RCC 7860 (cell line): ENCODE data around the gene MASP2.
"Not testable (repeated sequence)": the region's sequence is repeated elsewhere in the genome, so short reads cannot be mapped to it uniquely, and the experiment has no call there.

Experiments
- DNase-seq: peaks from one replicate; pipeline ENCODE4 v3.0.0-alpha.2; 2015; ENCODE audit warnings: low spot score
- FAIRE-seq: peaks from 2 replicates; lab custom pipeline; 2012; peaks lifted over from hg19 to GRCh38; lab: Jason Lieb, UNC

MASP2 gene

DNA sequence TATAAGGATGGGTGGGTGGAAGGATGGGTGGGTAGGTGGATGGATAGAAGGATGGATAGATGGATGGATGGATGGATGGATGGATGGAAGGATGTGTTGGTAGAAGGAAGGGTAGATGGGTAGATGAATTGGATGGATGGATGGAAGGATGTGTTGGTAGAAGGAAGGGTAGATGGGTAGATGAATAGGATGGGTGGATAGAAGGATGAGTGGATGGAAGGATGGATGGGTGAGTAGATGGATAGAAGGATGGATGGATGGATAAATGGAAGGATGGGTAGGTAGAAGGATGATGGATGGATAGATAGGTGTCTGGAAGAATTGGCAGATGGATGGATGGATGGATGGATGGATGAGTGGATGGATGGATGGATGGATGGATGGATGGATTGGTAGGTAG lies 6.0 kb downstream of the MASP2 start:
- no peak for FAIRE-seq

DNA sequence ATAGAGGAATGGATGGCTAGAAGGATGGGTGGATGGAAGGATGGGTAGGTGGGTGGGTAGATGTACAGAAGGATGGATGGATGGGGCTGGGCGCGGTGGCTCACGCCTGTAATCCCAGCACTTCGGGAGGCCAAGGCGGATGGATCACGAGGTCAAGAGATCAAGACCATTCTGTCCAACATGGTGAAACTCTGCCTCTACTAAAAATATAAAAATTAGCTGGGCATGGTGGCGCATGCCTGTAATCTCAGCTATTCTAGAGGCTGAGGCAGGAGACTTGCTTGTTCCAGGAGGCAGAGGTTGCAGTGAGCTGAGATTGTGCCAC lies 7.0 kb downstream of the MASP2 start:
- not testable (repeated sequence) for DNase-seq, FAIRE-seq

More for the DNA sequence above, 6.0 kb downstream of the MASP2 start:
- DNase-seq: no peak

DNA sequence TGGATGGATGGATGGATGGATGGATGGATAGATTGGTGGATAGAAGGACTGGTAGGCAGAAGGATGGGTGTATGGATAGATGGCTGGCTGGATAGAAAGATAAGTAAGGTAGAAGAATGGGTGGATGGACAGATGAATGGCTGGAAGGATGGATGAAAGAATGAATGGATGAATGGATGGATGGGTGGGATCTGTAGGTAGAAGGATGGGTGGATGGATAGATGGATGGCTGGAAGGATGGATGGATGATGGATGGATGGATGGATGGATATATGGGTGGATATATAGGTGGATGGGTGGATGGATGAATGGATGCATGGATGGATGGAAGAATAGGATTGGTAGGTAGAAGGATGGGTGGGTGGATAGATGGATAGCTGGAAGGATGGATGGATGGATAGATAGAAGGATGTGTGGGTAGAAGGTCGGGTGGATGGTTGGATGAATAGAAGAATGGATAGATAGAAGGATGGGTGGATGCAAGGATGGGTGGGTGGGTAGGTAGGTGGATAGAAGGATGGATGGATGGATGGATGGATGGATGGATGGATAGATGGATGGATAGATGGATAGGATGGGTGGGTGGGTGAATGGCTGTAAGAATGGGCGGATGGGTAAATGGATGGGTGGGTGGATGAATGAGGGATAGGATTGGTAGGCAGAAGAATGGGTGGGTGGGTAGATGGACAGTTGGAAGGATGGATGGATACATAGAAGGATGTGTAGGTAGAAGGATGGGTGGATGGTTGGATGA lies 7.5 kb downstream of the MASP2 start:
- FAIRE-seq (no peak), DNase-seq (no peak)

DNA sequence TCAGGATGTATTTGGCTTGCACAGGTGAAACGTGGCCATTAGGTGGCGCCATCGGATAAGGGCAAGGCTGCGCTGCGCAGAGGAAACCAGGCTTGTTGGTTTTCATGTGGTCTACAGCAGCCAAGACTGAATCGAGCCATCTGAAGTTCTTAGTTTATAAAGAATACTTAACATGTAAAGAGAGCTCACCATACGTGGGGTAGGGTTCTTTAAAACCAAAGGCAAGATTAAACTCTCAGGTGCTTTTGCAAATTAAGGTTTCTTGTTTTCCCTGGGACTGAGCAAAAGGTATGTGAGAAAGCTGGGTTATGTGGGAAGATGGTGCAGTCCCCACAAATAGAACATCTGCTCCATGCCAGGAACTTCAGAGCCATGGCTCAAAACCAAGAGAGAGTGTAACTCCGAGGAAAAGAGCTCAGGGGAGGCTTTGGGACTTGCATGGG lies 9.3 kb downstream of the MASP2 start:
- FAIRE-seq: peak; percentile 81
- peak; percentile 66 for DNase-seq

DNA sequence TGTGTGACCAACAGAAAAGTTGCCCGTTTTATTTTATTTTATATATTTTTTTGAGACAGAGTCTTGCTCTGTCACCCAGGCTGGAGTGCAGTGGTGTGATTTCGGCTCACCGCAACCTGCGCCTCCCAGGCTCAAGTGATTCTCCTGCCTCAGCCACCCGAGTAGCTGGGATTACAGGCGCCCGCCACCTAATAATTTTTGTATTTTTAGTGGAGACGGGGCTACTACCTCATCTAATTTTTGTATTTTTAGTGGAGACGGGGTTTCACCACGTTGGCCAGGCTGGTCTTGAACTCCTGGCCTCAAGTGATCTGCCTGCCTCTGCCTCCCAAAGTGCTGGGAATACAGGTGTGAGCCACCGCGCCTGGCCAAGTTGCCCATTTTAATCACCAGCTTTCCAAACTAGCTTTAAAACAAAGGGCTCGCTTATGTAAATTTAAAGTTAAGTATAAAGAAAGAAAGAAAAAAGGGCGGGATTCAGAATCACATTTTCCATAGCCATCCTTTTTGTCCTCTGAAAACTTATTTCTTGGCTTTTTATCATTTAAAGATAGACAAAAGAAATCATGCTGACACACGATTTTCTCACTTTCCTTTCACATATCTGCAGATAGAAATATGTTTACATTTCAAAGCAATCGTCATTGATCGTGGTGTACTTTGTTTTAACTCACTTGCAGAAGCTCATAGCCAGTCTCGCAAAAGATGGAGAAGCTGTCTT lies 9.9 kb downstream of the MASP2 start:
- DNase-seq, FAIRE-seq: not testable (repeated sequence)

DNA sequence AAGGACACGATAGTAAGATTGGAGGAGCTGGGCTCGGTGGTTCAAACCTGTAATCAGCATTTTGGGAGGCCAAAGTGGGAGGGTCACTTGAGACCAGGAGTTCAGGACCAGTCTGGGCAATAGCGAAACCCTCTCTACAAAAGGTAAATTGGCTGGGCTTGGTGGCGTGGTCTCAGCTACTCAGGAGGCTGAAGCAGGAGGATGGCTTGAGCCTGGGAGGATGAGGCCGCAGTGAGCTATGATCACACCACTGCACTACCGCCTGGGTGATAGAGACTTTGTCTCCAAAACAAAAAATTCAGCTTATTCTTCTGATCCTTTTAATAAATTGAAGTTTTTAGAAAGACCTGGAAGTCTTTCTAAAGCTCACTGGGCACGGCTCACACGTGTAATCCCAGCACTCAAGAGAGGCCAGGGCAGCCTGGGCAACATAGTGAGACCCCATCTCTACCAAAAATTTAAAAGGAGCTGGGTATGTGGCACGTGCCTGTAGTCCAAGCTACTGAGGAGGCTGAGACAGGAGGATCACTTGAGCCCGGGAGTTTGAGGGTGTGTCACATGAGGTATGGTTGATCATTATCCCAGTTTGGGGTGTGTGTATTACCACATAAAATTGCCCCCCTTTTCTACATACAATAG lies 15.3 kb downstream of the MASP2 start:
- DNase-seq (no peak), FAIRE-seq (no peak)

DNA sequence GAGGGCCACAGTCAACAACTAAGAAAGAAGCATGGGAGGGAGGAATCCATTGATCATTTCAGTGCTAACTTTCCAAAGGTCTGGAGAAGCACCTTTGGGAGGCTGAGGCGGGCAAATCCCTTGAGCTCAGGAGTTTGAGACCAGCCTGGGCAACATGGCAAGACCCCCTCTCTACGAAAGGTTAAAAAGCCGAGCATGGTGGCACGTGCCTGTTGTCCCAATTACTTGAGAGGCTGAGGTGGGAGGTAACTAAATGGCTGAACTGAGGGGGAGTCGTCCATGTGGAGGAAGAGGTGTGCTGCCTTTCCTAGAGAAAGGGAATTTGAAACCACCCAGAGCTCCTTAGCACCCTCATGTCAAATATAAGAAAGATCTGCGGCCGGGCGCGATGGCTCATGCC lies 16.2 kb downstream of the MASP2 start:
- DNase-seq (no peak), FAIRE-seq (no peak)

DNA sequence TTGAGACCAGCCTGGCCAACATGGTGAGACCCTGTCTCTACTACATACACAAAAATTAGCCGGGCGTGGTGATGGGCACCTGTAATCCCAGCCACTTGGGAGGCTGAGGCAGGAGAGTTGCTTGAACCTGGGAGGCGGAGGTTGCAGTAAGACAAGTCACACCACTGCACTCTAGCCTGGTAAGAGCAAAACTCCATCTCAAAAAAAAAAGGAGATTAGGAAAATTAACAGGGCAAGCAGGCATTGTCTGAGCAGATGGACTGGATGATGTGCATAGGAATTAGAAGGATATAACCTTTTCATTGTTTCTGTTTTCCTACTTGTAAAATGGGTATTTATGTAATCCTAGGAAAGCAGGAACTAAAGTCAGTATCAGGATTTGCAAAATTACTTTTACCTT lies 19.0 kb downstream of the MASP2 start:
- DNase-seq (no peak), FAIRE-seq (no peak)

DNA sequence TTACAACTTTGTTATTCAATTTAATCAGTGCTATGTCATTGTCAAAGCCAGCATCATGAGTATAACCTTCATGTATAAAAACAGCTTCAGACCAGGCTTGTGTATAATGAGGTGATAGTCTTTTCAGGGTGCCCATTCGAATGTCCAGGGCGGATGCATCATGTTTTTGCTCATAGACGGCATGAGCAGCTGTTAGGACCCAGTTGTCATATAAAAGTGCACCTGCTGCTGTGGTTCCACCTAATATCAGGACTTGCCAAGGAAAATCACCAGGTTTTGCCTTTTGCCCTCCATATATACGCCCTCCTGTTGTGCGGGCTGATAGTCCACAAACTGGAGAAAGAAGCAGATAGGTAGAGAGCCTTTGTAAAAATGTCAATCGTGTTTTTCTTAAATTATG lies 19.7 kb downstream of the MASP2 start:
- no peak for FAIRE-seq
- no peak for DNase-seq

DNA sequence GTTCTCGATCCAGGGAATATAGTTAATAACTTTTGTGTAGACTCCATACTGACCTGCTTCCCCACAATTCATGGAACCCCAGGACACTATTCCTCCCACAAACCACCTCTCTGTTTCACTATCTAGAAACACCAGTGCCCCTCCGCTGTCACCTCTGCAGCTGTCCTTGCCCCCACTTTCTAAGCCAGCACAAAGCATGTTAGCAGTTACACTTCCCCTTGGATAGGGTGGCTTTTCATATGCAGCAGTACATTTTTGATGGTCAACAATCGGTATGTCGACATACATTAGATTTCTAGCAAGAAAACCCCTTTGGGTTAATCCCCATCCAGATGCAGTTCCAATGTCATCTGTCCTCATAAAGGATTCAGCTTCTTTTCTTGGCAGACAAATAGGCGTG lies 20.1 kb downstream of the MASP2 start:
- no peak for DNase-seq
- FAIRE-seq: no peak

DNA sequence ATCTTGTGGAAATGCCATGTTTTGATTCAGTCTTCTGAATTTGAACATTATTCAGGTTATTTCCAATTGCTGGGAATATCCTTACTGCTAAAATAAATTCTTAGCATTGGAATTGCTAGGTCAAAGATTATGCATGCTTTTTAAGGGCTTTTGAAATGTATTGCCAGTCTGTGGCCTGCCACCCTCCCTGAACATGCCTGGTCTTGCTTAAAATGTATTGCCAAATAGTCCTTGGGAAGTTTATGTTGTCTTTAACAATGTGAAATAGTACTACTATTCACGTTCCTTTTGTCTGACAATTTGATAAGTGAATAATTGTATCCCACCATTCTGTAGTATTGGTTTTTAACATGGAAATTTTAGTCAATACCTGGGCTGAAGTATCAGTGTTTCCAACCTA lies 21.0 kb downstream of the MASP2 start:
- DNase-seq (no peak), FAIRE-seq (no peak)

DNA sequence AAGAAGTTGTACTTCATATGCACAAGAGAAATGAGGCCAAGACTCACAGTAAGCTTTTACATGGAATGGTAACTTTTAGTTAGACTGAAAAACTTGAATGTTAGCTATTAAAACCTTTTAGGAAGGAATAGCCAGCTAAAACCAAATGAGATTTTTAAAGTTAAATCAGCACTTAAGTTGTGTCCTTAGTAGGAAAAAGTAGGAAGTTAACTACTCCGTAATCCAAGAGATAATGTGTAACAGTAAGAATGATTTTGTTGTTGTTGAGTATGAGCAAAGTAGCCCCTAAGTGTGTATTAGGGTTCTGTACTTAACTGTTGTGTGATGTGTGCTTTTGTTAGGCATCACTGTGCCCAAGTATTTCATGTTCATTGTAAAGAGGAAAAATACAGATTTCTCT lies 21.4 kb downstream of the MASP2 start:
- no peak for DNase-seq
- no peak for FAIRE-seq

DNA sequence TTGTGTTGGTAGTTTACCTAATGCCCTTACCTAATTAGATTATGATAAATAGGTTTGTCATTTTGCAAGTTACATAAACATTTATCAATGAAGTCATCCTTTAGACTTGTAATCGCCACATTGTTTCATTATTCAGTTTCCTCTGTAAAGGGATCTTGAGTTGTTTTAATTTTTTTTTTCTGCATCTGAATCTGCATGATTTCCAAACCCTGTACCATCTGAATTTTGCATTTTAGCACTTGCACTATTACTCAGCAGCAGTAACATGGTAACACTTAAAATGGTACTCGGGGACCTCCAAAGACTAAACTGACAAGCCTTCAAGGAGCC lies 22.2 kb downstream of the MASP2 start:
- no peak for FAIRE-seq
- DNase-seq: no peak

DNA sequence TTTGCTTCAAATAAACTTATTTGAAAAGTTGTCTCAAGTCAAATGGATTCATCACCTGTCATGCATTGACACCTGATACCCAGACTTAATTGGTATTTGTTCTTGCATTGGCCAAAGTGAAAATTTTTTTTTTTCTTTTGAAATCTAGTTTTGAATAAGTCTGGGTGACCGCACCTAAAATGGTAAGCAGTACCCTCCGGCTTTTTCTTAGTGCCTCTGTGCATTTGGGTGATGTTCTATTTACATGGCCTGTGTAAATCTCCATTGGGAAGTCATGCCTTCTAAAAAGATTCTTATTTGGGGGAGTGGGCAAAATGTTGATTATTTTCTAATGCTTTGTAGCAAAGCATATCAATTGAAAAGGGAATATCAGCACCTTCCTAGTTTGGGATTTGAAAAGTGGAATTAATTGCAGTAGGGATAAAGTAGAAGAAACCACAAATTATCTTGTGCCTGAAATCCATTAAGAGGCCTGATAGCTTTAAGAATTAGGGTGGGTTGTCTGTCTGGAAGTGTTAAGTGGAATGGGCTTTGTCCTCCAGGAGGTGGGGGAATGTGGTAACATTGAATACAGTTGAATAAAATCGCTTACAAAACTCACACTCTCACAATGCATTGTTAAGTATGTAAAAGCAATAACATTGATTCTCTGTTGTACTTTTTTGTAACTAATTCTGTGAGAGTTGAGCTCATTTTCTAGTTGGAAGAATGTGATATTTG lies 22.7 kb downstream of the MASP2 start:
- DNase-seq (no peak), FAIRE-seq (no peak)

DNA sequence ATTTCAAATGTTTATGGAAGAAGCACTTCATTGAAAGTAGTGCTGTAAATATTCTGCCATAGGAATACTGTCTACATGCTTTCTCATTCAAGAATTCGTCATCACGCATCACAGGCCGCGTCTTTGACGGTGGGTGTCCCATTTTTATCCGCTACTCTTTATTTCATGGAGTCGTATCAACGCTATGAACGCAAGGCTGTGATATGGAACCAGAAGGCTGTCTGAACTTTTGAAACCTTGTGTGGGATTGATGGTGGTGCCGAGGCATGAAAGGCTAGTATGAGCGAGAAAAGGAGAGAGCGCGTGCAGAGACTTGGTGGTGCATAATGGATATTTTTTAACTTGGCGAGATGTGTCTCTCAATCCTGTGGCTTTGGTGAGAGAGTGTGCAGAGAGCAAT lies 23.8 kb downstream of the MASP2 start:
- no peak for FAIRE-seq
- no peak for DNase-seq

DNA sequence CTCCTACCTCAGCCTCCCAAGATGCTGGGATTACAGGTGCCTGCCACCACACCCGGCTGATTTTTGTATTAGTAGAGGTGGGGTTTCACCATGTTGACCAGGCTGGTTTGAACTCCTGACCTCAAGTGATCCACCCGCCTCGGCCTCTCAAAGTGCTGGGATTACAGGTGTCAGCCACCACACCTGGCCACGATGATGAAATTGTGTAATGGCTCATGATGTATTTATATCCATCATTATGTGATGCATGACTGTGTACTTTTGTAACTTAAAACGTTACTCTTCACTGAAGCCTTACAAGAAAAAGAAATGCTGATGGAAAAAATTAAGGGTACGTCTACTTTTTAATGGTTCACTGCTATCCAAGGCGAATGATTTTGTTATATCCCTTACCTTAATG lies 27.1 kb downstream of the MASP2 start:
- FAIRE-seq (no peak), DNase-seq (no peak)

DNA sequence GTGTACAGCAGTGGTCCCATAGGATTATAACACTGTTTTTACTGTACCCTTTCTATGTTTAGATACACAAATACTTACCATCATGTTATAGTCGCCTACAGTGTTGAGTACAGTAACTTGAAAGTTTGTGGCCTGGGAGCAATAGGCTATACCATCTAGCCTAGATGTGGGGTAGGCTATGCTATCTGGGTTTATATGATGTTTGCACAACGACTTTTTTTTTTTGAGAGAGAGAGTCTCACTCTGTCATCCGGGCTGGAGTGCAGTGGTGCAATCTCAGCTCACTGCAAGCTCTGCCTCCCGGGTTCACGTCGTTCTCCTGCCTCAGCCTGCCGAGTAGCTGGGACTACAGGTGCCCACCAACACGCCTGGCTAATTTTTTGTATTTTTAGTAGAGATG lies 27.7 kb downstream of the MASP2 start:
- not testable (repeated sequence) for FAIRE-seq

DNA sequence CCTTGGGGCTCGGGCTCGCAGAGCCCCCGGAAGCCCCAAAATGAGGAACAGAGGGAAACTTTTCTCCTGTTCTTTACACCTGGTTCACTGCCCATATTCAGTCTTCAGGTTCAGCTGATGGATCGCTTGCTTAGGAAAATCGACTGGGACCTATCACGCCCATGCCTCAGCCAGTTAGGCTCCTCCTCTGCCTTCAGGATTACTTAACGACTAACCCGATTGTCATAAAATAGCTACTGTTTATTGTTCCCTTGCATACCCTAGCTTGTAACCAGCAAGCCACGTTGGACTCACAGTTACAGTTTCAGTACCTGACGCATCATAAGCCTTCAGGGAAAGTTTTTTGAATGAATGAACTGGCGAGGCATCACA lies 33.9 kb downstream of the MASP2 start:
- FAIRE-seq: no peak
- peak; percentile 14 for DNase-seq

More for the DNA sequence above, 27.7 kb downstream of the MASP2 start:
- DNase-seq: not testable (repeated sequence)

DNA sequence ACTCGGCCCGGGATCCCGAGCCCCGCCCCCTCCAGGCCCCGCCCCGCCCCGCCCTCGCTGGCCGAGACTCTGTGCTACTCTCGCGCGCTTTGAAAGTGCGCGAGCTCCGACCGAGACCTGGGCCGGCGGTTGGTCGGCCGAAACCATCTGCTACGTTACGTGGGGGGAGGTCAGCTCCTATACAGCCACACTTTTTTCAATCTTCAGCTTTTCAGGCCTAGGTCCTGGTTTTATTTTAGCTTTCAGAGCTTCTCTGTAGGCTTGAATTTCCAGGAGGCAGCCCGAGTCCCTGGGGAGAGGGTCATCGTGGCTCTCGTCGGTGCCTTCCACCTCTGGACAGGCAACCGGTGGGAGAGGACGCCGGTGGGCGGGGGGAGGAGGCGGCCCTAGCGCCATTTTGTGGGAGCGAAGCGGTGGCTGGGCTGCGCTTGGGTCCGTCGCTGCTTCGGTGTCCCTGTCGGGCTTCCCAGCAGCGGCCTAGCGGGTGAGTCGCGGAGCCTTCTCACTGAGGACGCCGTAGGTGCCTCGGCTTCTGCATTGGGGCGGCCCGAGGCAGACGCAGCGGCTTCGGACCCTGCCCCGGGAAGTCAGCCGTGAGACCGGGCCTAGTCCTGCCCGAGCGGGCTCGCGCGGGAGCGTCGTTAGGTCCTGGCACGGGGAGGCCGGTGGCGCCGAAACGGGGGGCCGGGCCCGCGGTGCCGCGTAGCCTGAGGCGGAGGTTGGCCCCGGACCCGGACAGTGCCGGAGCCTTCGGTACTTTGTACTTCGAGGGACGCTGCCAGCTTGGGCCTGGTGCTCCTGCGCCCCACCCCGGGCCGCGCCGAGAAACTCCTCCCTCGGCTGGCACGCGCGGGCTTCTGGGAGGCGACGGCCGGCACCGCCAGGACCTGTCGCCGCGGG lies 34.5 kb downstream of the MASP2 start, which contains the start of gene TARDBP:
TSS of gene TARDBP (plus strand) at position 395 of the 900 bp plus-strand sequence. CDS start 1,074 bp downstream, outside the sequence.
- FAIRE-seq: no peak

DNA sequence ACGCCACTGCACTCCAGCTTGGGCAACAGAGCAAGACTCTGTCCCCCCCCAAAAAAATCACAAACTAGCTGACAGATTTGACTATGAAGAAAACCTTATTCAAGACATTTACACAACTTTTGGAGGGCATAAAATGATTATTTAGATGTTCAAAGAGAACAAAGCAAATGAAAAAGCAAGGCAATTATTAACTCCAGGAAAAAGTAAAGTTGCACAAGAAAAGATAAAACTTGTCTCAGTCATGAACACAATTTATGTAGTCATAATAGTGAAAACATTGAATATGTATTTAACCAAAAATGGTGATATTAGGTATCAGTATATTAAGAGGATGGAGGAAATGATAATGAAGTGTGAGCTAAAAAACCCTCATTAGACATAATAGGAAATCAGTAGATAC lies 46.5 kb downstream of the MASP2 start:
- no peak for DNase-seq
- no peak for FAIRE-seq

More for the DNA sequence above, 34.5 kb downstream of the MASP2 start, which contains the start of gene TARDBP:
- peak; percentile 80 for DNase-seq
